Measurements from ENCODE around the gene ANAPC15. TPM values are rescaled to one million over a fixed set of nuclear protein-coding genes. Genes with fewer than 3 reads are reported as not detected.
A peak's percentile ranks its signal among the peaks of the same experiment; 100 is the strongest.

ANAPC15 gene
- total and polyA plus RNA-seq, 9 of the 15 experiments (the other 6 are each of a cell fraction or from before 2014, with no cell fraction given): 53.0 to 254 (median 75.7) TPM

- no peaks in the 10 kb centered on the region for H3K9me1 ChIP-seq (ENCODE audit: control insufficient read depth, insufficient read depth, low read length)
- FAIRE-seq: no peak
- TF ChIP-seq HMBOX1 (IDR thresholded peaks at IDR 0.05) (peak; percentile 81; the same call in 1 of the 2 replicates), THAP12 (CRISPR knock-in tag; IDR thresholded peaks at IDR 0.05) (no peak)
- no peaks in the 10 kb centered on the region for H3K9me3 ChIP-seq (replicated peaks; ENCODE audit: control insufficient read depth, insufficient read depth, low read depth, low read length)
- no peak overlapping the region for H3K4me3 ChIP-seq
- H2AFZ ChIP-seq (ENCODE audit: low read depth, low read length): peak overlapping the region; percentile 99
- no peak for ATAC-seq
- H3K27me3 ChIP-seq (ENCODE audit: control insufficient read depth in 2 of 2, insufficient read depth in 2 of 2, low read length in 2 of 2): no peaks in the 10 kb centered on the region
- peak overlapping the region; percentile 95 for H3K4me2 ChIP-seq (ENCODE audit: insufficient read depth, low read length)
- H3K9ac ChIP-seq (ENCODE audit: insufficient read depth in 1 of 2, low read depth in 2 of 2, low read length in 2 of 2): no peak overlapping the region
- H3K27ac ChIP-seq (ENCODE audit: extremely low read depth, low read depth, low read length): peak overlapping the region; percentile 76; the same call in 1 of the 3 replicates
- in situ Hi-C loops (cut with MboI) (no loop called here), intact Hi-C loops (cut with micrococcal nuclease) (loop anchor here (2.0 kb wide), 1 partner anchor 41 kb away; no protein-coding TSS in a partner anchor)
- 0 out of 2 replicates have a peak, but pooled peaks cover 6% of the 10 kb centered on the region for H4K20me1 ChIP-seq (replicated peaks; ENCODE audit: control insufficient read depth, insufficient read depth, low read length)
- BruUV-seq (replicated peaks): no TSS peak
- peaks cover 30% of the 10 kb centered on the region for H3K79me2 ChIP-seq (ENCODE audit: control insufficient read depth, insufficient read depth, low read length)
- H3K36me3 ChIP-seq (ENCODE audit: control insufficient read depth, insufficient read depth, low read length): peaks cover 3% of the 10 kb centered on the region; the same call in 2 of the 3 replicates
- ChIA-PET POLR2A (interaction anchor here (0.7 to 2.3 kb wide), 7 partner anchors 9 to 31 kb away, joined by 3 to 15 read pairs (median 5); partner anchors contain the start of genes ANAPC15 and LAMTOR1), CTCF (ENCODE audit: low intra/inter-chr PET ratio) (no interaction called here)
- no peak for DNase-seq (ENCODE audit: extremely low read depth in 1 of 4, low spot score in 3 of 4)
- 84% methylated on average over 3 of the region's 3 CpGs for WGBS (ENCODE audit: insufficient coverage, low coverage, missing lambda C conversion rate)
- H3K4me1 ChIP-seq (replicated peaks in 1 of 2; ENCODE audit: control insufficient read depth in 2 of 2, insufficient read depth in 2 of 2, low read length in 2 of 2): peaks cover 6 to 11% of the 10 kb centered on the region in 2 experiments; a peak in 3 of 5 replicates
Observed at GRCh38 chr11:72081821-72082453, 30.6 kb downstream of the ANAPC15 start.
